ENCODE results near the gene ASTN2. TPM values are rescaled to one million over a fixed set of nuclear protein-coding genes. Genes with fewer than 3 reads are reported as not detected.
A peak's percentile ranks its signal among the peaks of the same experiment; 100 is the strongest.
"Not testable (repeated sequence)": the region's sequence is repeated elsewhere in the genome, so short reads cannot be mapped to it uniquely, and the experiment has no call there.

ASTN2 gene
- polyA plus RNA-seq, 2 of the 4 experiments (the other 2 are of a cell fraction) = 5.8 to 11.6 TPM

DNA sequence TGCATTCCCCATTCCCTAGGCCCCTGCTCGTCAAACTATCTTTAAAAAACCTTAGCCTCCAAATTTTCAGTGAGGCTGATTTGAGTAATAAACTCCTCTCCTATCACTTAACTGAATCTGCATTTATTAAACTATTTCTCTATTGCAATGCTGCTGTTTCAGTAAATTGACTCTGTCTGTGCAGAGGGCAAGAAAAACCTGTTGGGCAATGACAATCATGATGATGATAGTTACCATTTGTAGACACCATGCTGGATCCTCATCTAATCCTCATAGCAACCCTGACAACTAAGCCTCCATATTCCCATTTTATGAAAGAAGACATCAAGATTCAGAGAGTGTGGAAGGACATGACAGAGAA is 514.9 kb downstream of the ASTN2 start:
- DNase-seq (ENCODE audit: low read depth in 1 of 2, low spot score in 1 of 2) (no peak), ATAC-seq (no peak), FAIRE-seq (no peak)
- no peak overlapping the region for H3K4me3 ChIP-seq
- WGBS (ENCODE audit: missing lambda C conversion rate) = 0% methylated on average over 1 of the region's 1 CpG
- POLR2A ChIA-PET = no interaction called here
- H3K9me3 ChIP-seq = no peaks in the 10 kb centered on the region
- no peak overlapping the region for H3K27ac ChIP-seq
- no peak for TF ChIP-seq JUN (IDR thresholded peaks at IDR 0.05)
- TF ChIP-seq CBX2 (IDR thresholded peaks at IDR 0.05; ENCODE audit: borderline replicate concordance, low read depth) = no peak
- TF ChIP-seq HMGXB4 (CRISPR knock-in tag; IDR thresholded peaks at IDR 0.05; ENCODE audit: borderline replicate concordance) = no peak
- TF ChIP-seq CHD2 (IDR thresholded peaks at IDR 0.05; ENCODE audit: low read length, partially characterized antibody) = no peak
- TF ChIP-seq KDM1A (IDR thresholded peaks at IDR 0.05; ENCODE audit: low read depth) = no peak
- no peak for TF ChIP-seq NFE2L2 (conservative IDR thresholded peaks at IDR 0.05; ENCODE audit: low read length)
- TF ChIP-seq CEBPB (IDR thresholded peaks at IDR 0.05) = no peak
- TF ChIP-seq FOSL2 (IDR thresholded peaks at IDR 0.05) = no peak
- TF ChIP-seq FOSL2 (CRISPR knock-in tag; IDR thresholded peaks at IDR 0.05) = no peak
- no peak for TF ChIP-seq SMC3 (IDR thresholded peaks at IDR 0.05)
- no peak for TF ChIP-seq NR3C1 (IDR thresholded peaks at IDR 0.05)
- no peak for TF ChIP-seq POLR2AphosphoS2 (conservative IDR thresholded peaks at IDR 0.05; ENCODE audit: low read length)
- TF ChIP-seq RAD21 (conservative IDR thresholded peaks at IDR 0.05 in 1 of 2, IDR thresholded peaks at IDR 0.05 in 1 of 2) = no peak
- no peak for TF ChIP-seq SREBF2 (IDR thresholded peaks at IDR 0.05)
- no peak for TF ChIP-seq ZNF302 (CRISPR knock-in tag; IDR thresholded peaks at IDR 0.05)
- no peak for TF ChIP-seq BHLHE40 (IDR thresholded peaks at IDR 0.05; ENCODE audit: low read depth, low read length)
- no peak for TF ChIP-seq CHD4 (IDR thresholded peaks at IDR 0.05; ENCODE audit: borderline replicate concordance)
- CTCF ChIA-PET = no interaction called here
- H3K4me2 ChIP-seq = no peak overlapping the region
- H3K4me1 ChIP-seq = no peaks in the 10 kb centered on the region

DNA sequence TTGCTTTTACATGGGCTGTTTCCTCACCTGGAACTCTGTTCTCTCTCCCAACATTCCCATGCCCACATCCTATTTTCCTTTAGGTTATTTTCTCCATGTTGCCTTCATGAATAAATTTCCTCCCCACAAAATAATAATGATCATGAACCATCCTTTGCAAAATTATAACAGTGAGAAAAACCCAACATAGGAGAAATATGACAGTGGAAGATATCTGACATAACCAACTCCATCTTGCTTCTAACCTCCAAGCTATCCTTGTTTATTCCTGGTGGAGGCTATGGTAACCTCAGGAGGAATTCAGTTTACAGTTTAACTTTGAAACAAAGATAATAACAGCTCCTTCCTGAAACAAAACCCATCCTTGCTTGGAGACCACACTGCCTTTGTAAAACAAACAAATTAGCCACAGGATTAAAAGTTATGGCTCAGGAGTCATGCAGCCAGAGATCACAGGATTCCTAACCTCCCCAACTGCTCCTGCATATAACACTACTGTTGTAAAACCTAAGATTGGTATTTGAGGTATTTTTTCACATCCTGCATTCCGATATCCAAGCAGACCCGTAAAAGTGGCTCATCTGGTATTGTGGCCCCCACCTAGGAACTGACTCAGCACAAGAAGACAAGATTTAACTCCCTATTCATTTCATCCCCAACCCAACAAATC is 515.4 kb downstream of the ASTN2 start:
- Histone ChIP-seq H3K4me3 (no peak overlapping the region), H3K27ac (no peak overlapping the region), H3K9me3 (no peaks in the 10 kb centered on the region), H3K4me2 (no peak overlapping the region), H3K4me1 (no peaks in the 10 kb centered on the region)
- ChIA-PET CTCF (interaction anchor here (1.0 to 1.3 kb wide), 2 partner anchors 18 to 162 kb away, joined by 3 read pairs; no protein-coding TSS in a partner anchor), POLR2A (no interaction called here)
- 4% methylated on average over 2 of the region's 2 CpGs for WGBS (ENCODE audit: missing lambda C conversion rate)
- ATAC-seq = no peak
- no peak for FAIRE-seq
- TF ChIP-seq FOSB (CRISPR knock-in tag; IDR thresholded peaks at IDR 0.05) (no peak), ATOH8 (CRISPR knock-in tag; IDR thresholded peaks at IDR 0.05; ENCODE audit: low read depth) (no peak), FOXS1 (CRISPR knock-in tag; IDR thresholded peaks at IDR 0.05) (peak; percentile 35; the same call in 1 of the 2 replicates), EHF (CRISPR knock-in tag; IDR thresholded peaks at IDR 0.05) (no peak), ZNF302 (CRISPR knock-in tag; IDR thresholded peaks at IDR 0.05) (peak; percentile 92; the same call in 1 of the 2 replicates)
- DNase-seq (ENCODE audit: low read depth in 1 of 2, low spot score in 1 of 2) = peak in 1 of 2 experiments; percentile 8

GRCh38 chr9:116898131-116898530 is 516.7 kb downstream of the ASTN2 start:
- DNase-seq (ENCODE audit: low read depth in 1 of 2, low spot score in 1 of 2); FAIRE-seq; H3K4me2 ChIP-seq; H3K9me3 ChIP-seq; H3K4me3 ChIP-seq; H3K4me1 ChIP-seq; ATAC-seq; POLR2A ChIA-PET; H3K27ac ChIP-seq: not testable (repeated sequence)
- CTCF ChIA-PET = interaction anchor here (0.5 to 1.3 kb wide), 3 partner anchors 17 to 647 kb away, joined by 3 read pairs; no protein-coding TSS in a partner anchor
- WGBS (ENCODE audit: missing lambda C conversion rate) = 18% methylated on average over 5 of the region's 5 CpGs
